GM18498 (cell line): ENCODE results near the gene PSMD8.

Experiments used
- ATAC-seq: cut with Tn5 transposase; IDR thresholded peaks from one replicate; pipeline ENCODE4 v1.9.1; 2021; ENCODE audit warnings: mild to moderate bottlenecking, moderate library complexity; ENCODE audit not compliant: unreplicated experiment

Gene PSMD8

DNA sequence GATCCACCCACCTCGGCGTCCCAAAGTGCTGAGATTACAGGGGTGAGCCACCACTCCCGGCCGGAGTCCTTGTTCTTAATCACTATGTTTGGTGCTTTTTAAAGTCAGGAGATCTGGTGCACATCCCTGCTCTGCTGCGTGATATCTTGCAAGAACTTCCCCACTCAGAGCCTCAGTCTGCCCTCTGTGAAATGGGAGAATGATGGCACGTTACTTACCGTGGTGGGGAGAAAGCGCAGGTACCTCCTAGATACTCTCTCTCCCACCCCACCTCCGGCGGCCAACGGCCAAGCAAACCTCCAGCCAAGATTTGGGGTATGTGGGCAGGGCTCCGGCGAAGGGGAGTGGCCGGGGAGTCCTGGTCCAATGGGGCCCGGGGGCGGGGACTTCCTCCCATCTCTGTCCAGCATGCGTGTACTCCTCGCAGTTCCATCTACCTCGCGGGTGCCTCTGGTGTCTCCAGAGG is 58.9 kb downstream of the PSMD8 start, which contains the start of gene RYR1:
Gene RYR1, plus strand, starts transcription at position 424 of the 466 bp plus-strand sequence. CDS start 139 bp downstream, outside the sequence.
- ATAC-seq: no peak
